DMS 273 (cell line): ENCODE measurements around the gene RGS1.

ENCODE experiments used
- DNase-seq: peaks from one replicate; lab custom pipeline; 2025; ENCODE audit not compliant: unreplicated experiment; lab: John Stamatoyannopoulos, UW

RGS1 gene

GRCh38 chr1:192580351-192580962, 4.9 kb downstream of the RGS1 start:
- peak; percentile 3 for DNase-seq

DNA sequence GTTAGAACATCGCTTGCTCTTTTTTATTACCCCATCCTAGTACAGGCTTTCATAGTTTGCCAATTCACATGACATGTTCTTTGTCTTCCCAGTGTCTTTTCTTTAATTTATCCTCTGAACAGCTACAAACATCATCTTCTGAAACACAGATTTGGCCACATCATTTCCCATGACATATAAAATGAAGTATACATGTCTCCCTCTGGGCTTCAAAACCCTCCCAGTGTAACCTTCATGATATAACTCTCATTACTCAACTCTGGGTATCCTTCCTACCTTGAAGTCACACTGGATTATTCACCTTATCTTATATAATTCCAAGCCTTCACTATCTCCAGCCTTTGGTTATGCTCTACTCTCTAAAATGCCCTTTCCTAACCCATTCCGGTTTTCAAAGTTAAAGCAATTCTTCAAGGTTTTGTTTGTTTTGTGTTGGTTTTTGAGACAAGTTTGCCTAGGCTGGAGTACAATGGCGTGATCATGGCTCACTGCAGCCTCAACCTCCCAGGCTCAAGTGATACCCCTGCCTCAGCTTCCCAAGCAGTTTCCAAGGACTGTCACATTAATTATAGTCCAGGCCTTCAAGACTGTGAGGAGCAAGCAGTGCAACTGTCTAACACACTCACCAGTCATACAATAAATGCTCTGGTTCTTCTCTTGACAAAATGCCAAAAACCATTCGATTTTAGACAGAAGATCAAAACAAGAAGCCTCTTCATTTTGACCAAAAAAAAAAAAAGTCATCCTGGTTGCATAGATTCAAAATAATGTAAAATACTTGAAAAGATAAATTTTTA, 5.8 kb downstream of the RGS1 start:
- DNase-seq, result no peak

GRCh38 chr1:192584866-192585265, 9.3 kb downstream of the RGS1 start:
- DNase-seq, result no peak

GRCh38 chr1:192587386-192588266, 12.1 kb downstream of the RGS1 start:
- DNase-seq, result no peak

DNA sequence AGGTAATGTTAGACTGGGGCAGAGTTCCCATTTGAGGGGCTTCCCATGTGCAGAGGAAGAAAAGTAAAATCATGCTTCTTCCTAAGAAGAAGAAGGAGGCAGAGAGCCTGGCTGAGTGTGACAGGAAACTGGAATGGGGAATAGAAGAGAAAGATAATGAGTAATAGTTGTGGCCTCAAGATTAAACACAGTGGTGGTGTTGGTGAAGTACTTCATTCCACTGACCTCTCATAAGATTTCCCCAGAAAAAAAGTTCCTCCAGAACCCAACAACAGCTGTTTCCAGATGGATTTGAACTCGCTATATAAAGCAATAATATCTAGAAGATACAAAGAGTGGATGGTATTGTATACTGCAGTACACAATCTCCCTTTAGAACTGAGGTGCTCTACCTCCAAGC, 13.0 kb downstream of the RGS1 start:
- no peak for DNase-seq

DNA sequence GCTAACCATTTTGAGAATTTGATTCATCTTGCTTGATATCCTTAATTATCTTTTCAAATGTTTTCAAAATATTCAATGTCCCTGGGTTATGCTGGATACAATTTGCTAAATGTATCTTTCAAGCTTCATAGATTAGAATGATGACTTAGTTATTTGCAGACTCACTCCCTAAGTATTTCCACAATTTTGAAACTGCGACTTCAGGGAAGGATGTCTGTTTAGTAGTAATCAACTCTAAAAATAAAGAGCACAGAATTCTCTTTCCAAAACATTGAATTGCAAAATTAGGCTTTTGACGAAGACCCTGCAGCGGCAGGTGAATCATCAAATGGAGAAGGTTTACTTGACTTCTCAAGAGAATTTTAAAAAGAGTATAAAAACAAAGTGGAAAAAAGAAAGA, 14.2 kb downstream of the RGS1 start:
- no peak for DNase-seq

- no peak for DNase-seq
These were observed 16.9 kb downstream of the RGS1 start for GRCh38 chr1:192592517-192592916.

GRCh38 chr1:192592981-192593708, 17.6 kb downstream of the RGS1 start:
- DNase-seq, result no peak

- no peak for DNase-seq
These were observed 19.7 kb downstream of the RGS1 start for GRCh38 chr1:192595299-192595698.

DNA sequence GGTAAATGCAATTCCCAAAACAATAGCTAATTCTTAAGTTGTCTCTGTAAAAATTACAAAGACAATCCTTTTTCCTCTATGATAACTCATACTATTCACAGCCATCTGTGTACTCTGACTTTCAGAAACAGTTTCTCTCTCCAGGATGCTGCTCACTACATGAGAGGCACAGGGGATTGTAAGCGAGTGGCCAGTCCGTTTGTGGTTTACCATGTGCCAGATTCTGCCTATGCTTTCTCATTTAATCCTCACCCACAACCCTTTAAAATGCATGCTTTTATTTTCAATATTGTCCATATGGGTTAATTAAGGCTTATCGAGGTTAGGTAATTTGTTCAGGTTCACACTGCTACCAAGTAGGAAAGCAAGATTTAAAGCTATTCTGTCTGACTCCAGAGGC, 23.0 kb downstream of the RGS1 start:
- DNase-seq, result no peak

GRCh38 chr1:192600275-192600674, 24.7 kb downstream of the RGS1 start:
- DNase-seq, result no peak

DNA sequence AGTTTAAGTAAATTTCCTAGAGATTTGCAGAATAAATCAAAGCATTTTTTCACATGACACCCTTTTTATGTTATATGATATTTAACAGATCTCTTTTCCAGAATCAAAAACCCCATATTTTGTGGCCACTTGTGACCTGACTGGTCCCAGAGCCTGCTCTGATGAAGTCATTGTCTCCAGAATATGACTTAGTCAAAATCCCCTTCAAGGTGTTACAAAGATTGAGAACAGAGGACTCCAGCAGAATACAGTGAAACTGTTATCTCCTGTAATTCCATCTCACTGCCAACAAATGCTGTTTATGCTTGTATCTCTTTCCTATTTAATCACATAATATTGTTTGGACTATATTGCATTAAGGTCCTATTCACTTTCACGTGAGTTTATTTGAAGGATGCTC, 25.6 kb downstream of the RGS1 start:
- no peak for DNase-seq

- no peak for DNase-seq
These were observed 26.0 kb downstream of the RGS1 start for GRCh38 chr1:192601567-192601966.

DNA sequence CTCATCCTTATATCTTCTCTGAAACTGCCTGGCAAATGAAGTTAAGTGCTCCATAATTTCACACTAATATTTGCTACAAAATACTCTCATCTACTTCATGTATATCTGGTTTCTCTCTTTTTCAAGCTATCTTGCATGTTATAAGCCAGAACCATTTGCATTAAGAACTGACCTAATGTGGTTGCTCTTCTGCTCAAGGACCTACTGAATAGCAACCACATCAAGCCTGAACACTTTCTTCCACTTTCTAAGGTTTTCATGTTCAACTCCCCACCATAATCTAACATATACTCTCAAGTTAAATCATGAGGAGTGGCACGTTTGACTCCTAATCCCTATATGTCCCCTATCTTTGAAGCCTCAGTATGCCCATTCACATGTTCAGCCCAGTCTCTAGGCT, 27.2 kb downstream of the RGS1 start:
- DNase-seq, result no peak

- DNase-seq, result no peak
These were observed 27.7 kb downstream of the RGS1 start for GRCh38 chr1:192603218-192603787.

GRCh38 chr1:192604979-192605620, 29.5 kb downstream of the RGS1 start:
- DNase-seq, result no peak

DNA sequence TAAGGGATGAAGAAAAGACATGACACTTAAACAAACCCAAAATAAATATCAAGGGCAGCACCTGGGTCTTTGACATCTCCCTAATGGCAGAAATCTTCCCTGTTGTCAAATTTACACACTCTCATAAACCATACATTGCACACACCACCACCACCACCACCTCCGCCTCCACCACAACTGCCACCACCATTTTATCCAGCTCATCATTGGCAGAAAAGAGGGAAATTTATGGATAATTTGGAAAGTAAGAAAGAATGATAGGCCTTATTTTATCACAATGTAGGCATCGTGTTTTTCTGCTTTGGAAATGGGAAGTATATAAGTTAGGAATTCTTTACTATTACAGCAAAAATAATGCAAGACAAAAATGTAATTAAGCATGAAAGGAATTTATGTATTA, 33.1 kb downstream of the RGS1 start:
- DNase-seq, result no peak

- DNase-seq, result no peak
These were observed 33.8 kb downstream of the RGS1 start for GRCh38 chr1:192609110-192610079.
